IPS-NIHi11 (cell line): ENCODE results near the gene TMEM98.
"Not testable (repeated sequence)": the region's sequence is repeated elsewhere in the genome, so short reads cannot be mapped to it uniquely, and the experiment has no call there.

Experiments
- DNase-seq: peaks from one replicate; pipeline ENCODE4 v3.0.0; 2012; ENCODE audit warnings: mixed read lengths, low spot score

TMEM98 gene

GRCh38 chr17:32927724-32928585, at the start of gene TMEM98:
Gene TMEM98 (plus strand): TSS chr17:32928153. CDS start chr17:32931529, 3,376 bp downstream.
- peak; percentile 75 for DNase-seq

GRCh38 chr17:32878211-32878610, 49.7 kb upstream of the TMEM98 start:
- no peak for DNase-seq

GRCh38 chr17:32879134-32879533, 48.8 kb upstream of the TMEM98 start:
- DNase-seq = no peak

- DNase-seq = no peak
These were observed 47.1 kb upstream of the TMEM98 start for GRCh38 chr17:32880671-32881453.

- no peak for DNase-seq
These were observed 45.9 kb upstream of the TMEM98 start for GRCh38 chr17:32882029-32882428.

- no peak for DNase-seq
These were observed 45.2 kb upstream of the TMEM98 start for GRCh38 chr17:32882734-32883133.

- not testable (repeated sequence) for DNase-seq
These were observed 41.0 kb upstream of the TMEM98 start for GRCh38 chr17:32886951-32887350.

GRCh38 chr17:32887410-32887809, 40.5 kb upstream of the TMEM98 start:
- not testable (repeated sequence) for DNase-seq

- DNase-seq = no peak
These were observed 33.7 kb upstream of the TMEM98 start for GRCh38 chr17:32894245-32894644.

- DNase-seq = no peak
These were observed 31.2 kb upstream of the TMEM98 start for GRCh38 chr17:32896647-32897258.

- DNase-seq = no peak
These were observed 28.5 kb upstream of the TMEM98 start for GRCh38 chr17:32899236-32900013.

- DNase-seq = no peak
These were observed 26.2 kb upstream of the TMEM98 start for GRCh38 chr17:32901743-32902142.

- DNase-seq = no peak
These were observed 23.9 kb upstream of the TMEM98 start for GRCh38 chr17:32903774-32904673.

- no peak for DNase-seq
These were observed 23.1 kb upstream of the TMEM98 start for GRCh38 chr17:32904891-32905290.

- DNase-seq = no peak
These were observed 20.4 kb upstream of the TMEM98 start for GRCh38 chr17:32907583-32907982.

- peak; percentile 81 for DNase-seq
These were observed 18.1 kb upstream of the TMEM98 start for GRCh38 chr17:32909787-32910369.

- no peak for DNase-seq
These were observed 17.2 kb upstream of the TMEM98 start for GRCh38 chr17:32910769-32911168.

GRCh38 chr17:32912218-32912897, 15.6 kb upstream of the TMEM98 start:
- peak; percentile 40 for DNase-seq

GRCh38 chr17:32913593-32913992, 14.4 kb upstream of the TMEM98 start:
- no peak for DNase-seq

- no peak for DNase-seq
These were observed 13.8 kb upstream of the TMEM98 start for GRCh38 chr17:32914181-32914580.
